Mesenchymal stem cell (in vitro differentiated cells and primary cell): ENCODE measurements around the gene CDC42SE2. TPM values are rescaled to one million over a fixed set of nuclear protein-coding genes. Genes with fewer than 3 reads are reported as not detected.

ENCODE experiments used
- DNase-seq: peaks from one replicate; pipeline ENCODE4 v3.0.0-alpha.2; 2013
- H2AFZ ChIP-seq: one replicate; pipeline ENCODE4 v1.6.1; 2013; ENCODE audit warnings: low read depth, mild to moderate bottlenecking, control low read depth, inconsistent platforms, low read length, moderate library complexity
- H2AK5ac ChIP-seq: 2 replicates; pipeline ENCODE4 v1.6.1; 2013; ENCODE audit warnings: low read length, moderate library complexity, mild to moderate bottlenecking, inconsistent platforms; ENCODE audit not compliant: severe bottlenecking
- H2BK120ac ChIP-seq: one replicate; pipeline ENCODE4 v1.6.1; 2013; ENCODE audit warnings: low read depth, mild to moderate bottlenecking, inconsistent platforms, low read length, moderate library complexity
- H2BK12ac ChIP-seq, 2 experiments: one replicate each; pipeline ENCODE4 v1.6.1; 2013; ENCODE audit warnings: inconsistent platforms in 2 of 2, low read length in 2 of 2, mild to moderate bottlenecking in 2 of 2, moderate library complexity in 2 of 2, control low read depth in 1 of 2
- H2BK15ac ChIP-seq: one replicate; pipeline ENCODE4 v1.6.1; 2013; ENCODE audit warnings: mild to moderate bottlenecking, low read depth, inconsistent platforms; ENCODE audit not compliant: poor library complexity, severe bottlenecking
- H2BK5ac ChIP-seq: 2 replicates; pipeline ENCODE4 v1.6.1; 2013; ENCODE audit warnings: low read depth, mild to moderate bottlenecking, low read length, control low read depth, inconsistent platforms; ENCODE audit not compliant: poor library complexity, severe bottlenecking
- H3K14ac ChIP-seq, 2 experiments: one replicate each; pipeline ENCODE4 v1.6.1; 2013; ENCODE audit warnings: inconsistent platforms in 2 of 2, low read length in 2 of 2, control low read depth in 1 of 2, mild to moderate bottlenecking in 1 of 2, moderate library complexity in 1 of 2
- H3K18ac ChIP-seq, 2 experiments: one replicate each; pipeline ENCODE4 v1.6.1; 2013; ENCODE audit warnings: inconsistent platforms in 2 of 2, low read length in 2 of 2, control low read depth in 1 of 2, low read depth in 1 of 2, mild to moderate bottlenecking in 1 of 2
- H3K23ac ChIP-seq, 2 experiments: one replicate each; pipeline ENCODE4 v1.6.1; 2013; ENCODE audit warnings: inconsistent platforms in 2 of 2, low read length in 2 of 2, mild to moderate bottlenecking in 2 of 2, moderate library complexity in 2 of 2, control low read depth in 1 of 2
- H3K27ac ChIP-seq: 2 replicates; pipeline ENCODE4 v1.5.1; 2013; ENCODE audit warnings: mild to moderate bottlenecking, moderate library complexity, low read length, control low read depth, inconsistent platforms; ENCODE audit not compliant: poor library complexity, severe bottlenecking
- H3K27me3 ChIP-seq, 2 experiments: 2 replicates each; pipeline versions ENCODE4 v1.6.1 to v1.7.0; 2013; ENCODE audit warnings: low read length in 2 of 2, mild to moderate bottlenecking in 2 of 2, moderate library complexity in 2 of 2, control low read depth in 1 of 2, inconsistent platforms in 1 of 2; ENCODE audit not compliant: control insufficient read depth in 1 of 2, insufficient read depth in 1 of 2
- H3K36me3 ChIP-seq, 2 experiments: 2 replicates each; pipeline versions ENCODE4 v1.6.1 to v1.7.0; 2013; ENCODE audit warnings: low read length in 2 of 2, control low read depth in 1 of 2, inconsistent platforms in 1 of 2, low read depth in 1 of 2, mild to moderate bottlenecking in 1 of 2; ENCODE audit not compliant: insufficient read depth in 2 of 2, control insufficient read depth in 1 of 2
- H3K4ac ChIP-seq, 2 experiments: one replicate each; pipeline ENCODE4 v1.6.1; 2013; ENCODE audit warnings: inconsistent platforms in 2 of 2, low read length in 2 of 2, mild to moderate bottlenecking in 2 of 2, moderate library complexity in 2 of 2, control low read depth in 1 of 2, low read depth in 1 of 2
- H3K4me1 ChIP-seq: 2 replicates; pipeline ENCODE4 v1.6.1; 2013; ENCODE audit warnings: low read depth, low read length, control low read depth; ENCODE audit not compliant: control insufficient read depth, insufficient read depth
- H3K4me2 ChIP-seq: 2 replicates; pipeline ENCODE4 v1.6.1; 2013; ENCODE audit warnings: low read length, mild to moderate bottlenecking, inconsistent platforms; ENCODE audit not compliant: poor library complexity, severe bottlenecking
- H3K4me3 ChIP-seq, 2 experiments: 2 replicates each; pipeline versions ENCODE4 v1.5.1 to v1.7.0; 2013; ENCODE audit warnings: low read length in 2 of 2, mild to moderate bottlenecking in 2 of 2, control low read depth in 1 of 2, low read depth in 1 of 2; ENCODE audit not compliant: insufficient read depth in 1 of 2
- H3K79me1 ChIP-seq: replicated peaks from 2 replicates; pipeline ENCODE4 v1.6.1; 2013; ENCODE audit warnings: mild to moderate bottlenecking, control low read depth, low read length, inconsistent platforms; ENCODE audit not compliant: poor library complexity, severe bottlenecking
- H3K9ac ChIP-seq: 2 replicates; pipeline ENCODE4 v1.7.0; 2013; ENCODE audit warnings: mild to moderate bottlenecking, low read length, moderate library complexity
- H3K9me3 ChIP-seq: 2 replicates; pipeline ENCODE4 v1.7.0; 2013; ENCODE audit warnings: mild to moderate bottlenecking, low read length; ENCODE audit not compliant: control insufficient read depth
- H4K8ac ChIP-seq: one replicate; pipeline ENCODE4 v1.6.1; 2013; ENCODE audit warnings: inconsistent platforms, mild to moderate bottlenecking, low read length, moderate library complexity
- H4K91ac ChIP-seq: one replicate; pipeline ENCODE4 v1.6.1; 2013; ENCODE audit warnings: mild to moderate bottlenecking, low read length, inconsistent platforms
- WGBS: methylation state at CpG from one replicate; pipeline ENCODE4 v1.1.7; 2013; ENCODE audit warnings: mixed read lengths; 5-methylcytosine and 5-hydroxymethylcytosine counted together
- polyA plus RNA-seq, 2 experiments: library from polyadenylated mRNA; stranded (reverse); fragments of 200-250 nt; gene quantifications; one replicate each; pipeline ENCODE4 v1.2.3, GENCODE V29; 2013

Gene CDC42SE2, protein sequence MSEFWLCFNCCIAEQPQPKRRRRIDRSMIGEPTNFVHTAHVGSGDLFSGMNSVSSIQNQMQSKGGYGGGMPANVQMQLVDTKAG
- 15.7 TPM for polyA plus RNA-seq (2013, experiment 1 of 2)
- polyA plus RNA-seq (2013, experiment 2 of 2): 16.0 TPM

DNA sequence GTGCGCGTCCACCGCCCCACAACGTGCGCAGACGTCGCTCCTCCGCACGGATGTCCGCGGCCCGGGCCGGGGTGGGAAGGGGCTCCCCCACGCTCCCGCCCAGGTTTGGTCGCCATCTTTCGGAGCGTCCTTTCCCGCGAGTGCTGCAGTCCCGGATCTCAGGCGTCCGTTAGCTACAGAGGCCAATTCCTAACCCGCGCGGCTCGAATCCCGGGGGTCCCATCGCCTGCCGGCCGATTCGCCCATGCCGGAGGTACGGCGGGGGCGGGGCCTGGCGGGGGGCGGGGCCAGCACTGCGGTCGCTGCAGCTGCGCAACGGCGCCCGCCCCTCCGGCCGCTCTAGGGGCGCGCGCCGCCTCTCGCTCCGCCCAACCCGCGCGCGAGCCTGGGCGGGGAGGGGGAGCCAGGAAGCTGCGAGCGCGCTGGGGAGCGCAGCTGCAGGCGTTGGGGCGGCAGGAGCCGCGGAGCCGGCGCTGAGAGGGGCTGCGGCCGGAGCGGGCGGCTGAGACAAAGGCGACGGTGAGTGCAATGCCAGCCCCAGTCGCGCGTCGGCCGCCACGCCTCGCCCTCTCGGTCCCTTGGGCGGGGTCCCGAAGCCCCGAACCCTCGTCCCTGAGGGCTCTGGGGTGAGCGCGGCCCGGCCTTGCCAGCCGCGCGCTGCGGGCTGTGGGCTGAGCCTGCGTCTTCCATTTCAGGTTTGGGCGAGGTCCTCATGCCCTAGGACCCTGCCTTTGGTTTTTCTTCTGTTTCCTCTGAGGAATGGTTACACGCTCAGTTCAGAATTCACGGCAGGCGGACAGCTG is at the start of gene CDC42SE2:
CDC42SE2 (plus strand) TSS at position 406 of the 803 bp plus-strand sequence. CDS start 95,441 bp downstream, outside the sequence.
- WGBS: under 1% methylated on average over 79 of the region's 97 CpGs
- H3K79me1 ChIP-seq: peaks cover 4% of the 10 kb centered on the region
- H3K27me3 ChIP-seq: no peaks in the 10 kb centered on the region
- H3K4me1 ChIP-seq: peaks cover 3% of the 10 kb centered on the region
- H3K9me3 ChIP-seq: no peaks in the 10 kb centered on the region
- peak within 1 kb of the TSS; percentile 91 for H4K8ac ChIP-seq
- peak within 1 kb of the TSS; percentile 93 for H3K9ac ChIP-seq
- H2BK5ac ChIP-seq: peak within 1 kb of the TSS; percentile 89
- H2BK120ac ChIP-seq: peak within 1 kb of the TSS; percentile 92
- no peak within 1 kb of the TSS for H2AK5ac ChIP-seq
- DNase-seq: peak; percentile 87
- H3K27ac ChIP-seq: peak within 1 kb of the TSS; percentile 52
- peak within 1 kb of the TSS; percentile 66 to 77 for H2BK12ac ChIP-seq
- peak within 1 kb of the TSS in 1 of 2 experiments; percentile 72 for H3K23ac ChIP-seq
- H3K4me2 ChIP-seq: peak within 1 kb of the TSS; percentile 66
- peak within 1 kb of the TSS; percentile 95 for H2AFZ ChIP-seq
- H3K14ac ChIP-seq: peak within 1 kb of the TSS; percentile 92 to 99
- H3K18ac ChIP-seq: peak within 1 kb of the TSS; percentile 96
- peak within 1 kb of the TSS; percentile 93 to 97 for H3K4ac ChIP-seq
- H3K4me3 ChIP-seq: peak within 1 kb of the TSS; percentile 96 to 97
- H3K36me3 ChIP-seq: no peaks in the 10 kb centered on the region
- H2BK15ac ChIP-seq: peak within 1 kb of the TSS; percentile 44
- H4K91ac ChIP-seq: peak within 1 kb of the TSS; percentile 97

DNA sequence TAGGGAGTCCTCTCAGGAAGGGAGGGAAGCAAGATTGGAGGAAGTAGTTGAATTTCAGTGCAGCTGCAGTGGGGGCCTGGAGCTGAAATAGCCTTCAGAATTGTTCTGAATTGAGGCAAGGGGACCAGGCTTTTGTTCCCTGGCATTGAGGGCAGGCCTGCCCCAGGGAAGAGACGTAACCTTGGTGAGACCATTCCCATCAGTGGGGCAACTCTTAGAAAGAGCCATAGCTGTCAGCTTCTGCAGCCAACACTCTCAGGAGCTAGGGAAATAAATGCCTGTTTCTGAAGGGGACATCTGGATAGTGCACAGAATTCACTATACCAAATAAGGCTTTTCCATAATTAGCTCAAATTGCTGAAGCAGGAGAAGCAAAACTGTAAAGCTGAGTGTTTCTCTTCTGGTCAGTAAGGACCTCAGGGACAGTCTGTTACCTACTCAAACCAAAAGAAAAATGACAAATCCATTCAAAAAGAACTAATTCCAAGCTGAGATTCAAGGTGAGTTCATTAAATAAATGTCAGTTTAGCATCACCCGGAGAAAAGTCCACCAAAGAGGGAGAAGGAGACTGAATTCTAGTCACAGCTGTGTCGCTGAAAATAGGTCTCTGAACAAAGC is 49.1 kb upstream of the CDC42SE2 start:
- no peak overlapping the region for H2BK15ac ChIP-seq
- no peak overlapping the region for H3K14ac ChIP-seq
- no peaks in the 10 kb centered on the region for H3K27me3 ChIP-seq
- H4K8ac ChIP-seq: no peak overlapping the region
- 85% methylated on average over 3 of the region's 3 CpGs for WGBS
- no peak overlapping the region for H2AFZ ChIP-seq
- H3K36me3 ChIP-seq: no peaks in the 10 kb centered on the region
- H3K4me2 ChIP-seq: no peak overlapping the region
- H3K9ac ChIP-seq: no peak overlapping the region
- H3K18ac ChIP-seq: no peak overlapping the region
- no peak overlapping the region for H2BK5ac ChIP-seq
- no peak overlapping the region for H4K91ac ChIP-seq
- H3K4me3 ChIP-seq: no peak overlapping the region
- no peaks in the 10 kb centered on the region for H3K79me1 ChIP-seq
- H3K27ac ChIP-seq: no peak overlapping the region
- H3K23ac ChIP-seq: no peak overlapping the region
- no peaks in the 10 kb centered on the region for H3K9me3 ChIP-seq
- H2BK12ac ChIP-seq: no peak overlapping the region
- H3K4me1 ChIP-seq: peaks cover 3% of the 10 kb centered on the region
- H3K4ac ChIP-seq: no peak overlapping the region
- H2BK120ac ChIP-seq: no peak overlapping the region
- no peak for DNase-seq
- no peak overlapping the region for H2AK5ac ChIP-seq

DNA sequence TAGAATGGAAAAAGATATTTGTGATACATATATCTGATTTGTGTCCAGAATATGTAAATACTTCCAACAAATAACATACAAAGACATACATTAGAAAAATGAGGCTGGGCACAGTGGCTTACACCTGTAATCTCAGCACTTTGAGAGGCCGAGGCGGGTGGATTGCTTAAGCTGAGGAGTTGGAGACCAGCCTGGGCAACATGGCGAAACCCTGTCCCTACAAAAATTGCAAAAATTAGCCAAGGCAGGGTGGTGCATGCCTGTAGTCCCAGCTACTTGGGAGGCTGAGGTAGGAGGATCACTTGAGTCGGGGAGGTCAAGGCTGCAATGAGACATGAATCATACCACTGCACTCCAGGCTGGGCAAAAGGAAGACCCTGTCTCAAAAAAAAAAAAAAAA is 46.1 kb upstream of the CDC42SE2 start:
- H2BK5ac ChIP-seq: no peak overlapping the region
- H2BK12ac ChIP-seq: no peak overlapping the region
- H3K4ac ChIP-seq: no peak overlapping the region
- H3K14ac ChIP-seq: no peak overlapping the region
- no peak overlapping the region for H3K23ac ChIP-seq
- DNase-seq: no peak
- no peak overlapping the region for H3K4me3 ChIP-seq
- no peak overlapping the region for H2BK120ac ChIP-seq
- H4K91ac ChIP-seq: no peak overlapping the region
- no peaks in the 10 kb centered on the region for H3K79me1 ChIP-seq
- peaks cover 2% of the 10 kb centered on the region for H3K4me1 ChIP-seq
- H2AK5ac ChIP-seq: no peak overlapping the region
- no peak overlapping the region for H2BK15ac ChIP-seq
- no peak overlapping the region for H4K8ac ChIP-seq
- peak overlapping the region in 1 of 2 experiments; percentile 40 for H3K18ac ChIP-seq
- H3K27ac ChIP-seq: no peak overlapping the region
- H3K27me3 ChIP-seq: no peaks in the 10 kb centered on the region
- no peak overlapping the region for H3K9ac ChIP-seq
- no peaks in the 10 kb centered on the region for H3K9me3 ChIP-seq
- no peak overlapping the region for H2AFZ ChIP-seq
- 95% methylated on average over 4 of the region's 4 CpGs for WGBS
- H3K36me3 ChIP-seq: no peaks in the 10 kb centered on the region
- H3K4me2 ChIP-seq: no peak overlapping the region

DNA sequence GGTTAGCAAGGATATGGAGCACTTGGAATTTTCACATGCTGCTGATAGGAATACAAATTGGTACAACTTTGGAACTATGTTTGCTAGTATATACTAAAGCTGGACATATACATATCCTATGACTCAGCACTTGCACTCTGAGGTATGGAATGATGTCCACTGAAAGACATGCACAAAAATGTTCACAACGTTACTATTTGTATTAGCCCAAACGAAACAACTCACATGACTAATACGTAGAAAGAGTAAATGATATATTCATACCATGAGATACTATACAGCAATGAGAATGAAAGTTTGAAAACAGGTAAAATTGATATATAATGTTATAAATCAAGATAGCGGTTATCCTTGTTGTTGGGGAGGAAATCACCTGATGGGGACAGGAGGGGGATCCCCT is 45.5 kb upstream of the CDC42SE2 start:
- H2AFZ ChIP-seq: no peak overlapping the region
- H3K79me1 ChIP-seq: no peaks in the 10 kb centered on the region
- H3K27me3 ChIP-seq: no peaks in the 10 kb centered on the region
- H4K91ac ChIP-seq: no peak overlapping the region
- H3K23ac ChIP-seq: no peak overlapping the region
- H3K4me1 ChIP-seq: peaks cover 2% of the 10 kb centered on the region
- no peaks in the 10 kb centered on the region for H3K36me3 ChIP-seq
- H2BK12ac ChIP-seq: no peak overlapping the region
- peak; percentile 58 for DNase-seq
- no peaks in the 10 kb centered on the region for H3K9me3 ChIP-seq
- no peak overlapping the region for H4K8ac ChIP-seq
- H3K27ac ChIP-seq: no peak overlapping the region
- no peak overlapping the region for H2BK15ac ChIP-seq
- 100% methylated on average over 1 of the region's 4 CpGs for WGBS
- no peak overlapping the region for H2BK5ac ChIP-seq
- H3K4me2 ChIP-seq: no peak overlapping the region
- H3K14ac ChIP-seq: no peak overlapping the region
- H3K4ac ChIP-seq: no peak overlapping the region
- no peak overlapping the region for H3K9ac ChIP-seq
- H3K4me3 ChIP-seq: no peak overlapping the region
- no peak overlapping the region for H3K18ac ChIP-seq
- no peak overlapping the region for H2AK5ac ChIP-seq
- no peak overlapping the region for H2BK120ac ChIP-seq
